ENCODE measurements around the gene NINJ2. TPM values are rescaled to one million over a fixed set of nuclear protein-coding genes. Genes with fewer than 3 reads are reported as not detected.

NINJ2 gene
- total RNA-seq, 3 donors from 2014 or later (not counting 1 experiment from before 2014, with no cell fraction given), result 3.1 to 6.6 (median 4.9) TPM

DNA sequence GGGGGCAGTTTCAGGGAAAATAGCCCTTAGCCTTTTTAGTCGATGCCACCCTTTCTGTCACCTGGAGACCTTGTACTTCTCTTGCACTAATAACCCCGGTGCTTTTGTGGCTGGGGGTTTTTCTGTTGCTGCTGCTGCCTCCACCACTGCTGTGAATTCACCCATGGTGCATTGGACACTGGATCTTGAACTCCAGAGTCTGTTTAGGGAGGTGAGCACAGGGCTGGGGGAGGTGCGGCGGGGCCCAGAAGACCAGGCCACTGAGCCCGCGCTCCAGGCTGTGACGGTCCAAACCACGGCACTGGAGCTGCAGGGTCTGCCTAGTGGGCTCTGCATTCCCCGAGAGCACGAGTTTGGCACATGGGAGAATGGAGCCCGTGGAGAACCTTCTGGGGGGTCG lies 100.6 kb downstream of the NINJ2 start:
- H3K4me3 Mint-ChIP-seq, result peak overlapping the region; percentile 85
- peaks cover 50 to 86% of the 10 kb centered on the region in 2 donors for H3K4me1 Mint-ChIP-seq
- DNase-seq, result peak in 1 of 2 donors; percentile 58
- Histone ChIP-seq H3K27ac (ENCODE audit: low read length) (peak overlapping the region; percentile 76), H3K9me3 (ENCODE audit: control insufficient read depth, insufficient read depth, low read length) (no peaks in the 10 kb centered on the region), H3K4me3 (ENCODE audit: low read length) (no peak overlapping the region), H3K4me1 (ENCODE audit: control insufficient read depth, insufficient read depth, low read length) (peaks cover 59% of the 10 kb centered on the region), H3K36me3 (ENCODE audit: control insufficient read depth, insufficient read depth, low read length) (no peaks in the 10 kb centered on the region), H3K27me3 (ENCODE audit: control insufficient read depth, insufficient read depth, low read length) (no peaks in the 10 kb centered on the region)
- no peaks in the 10 kb centered on the region for H3K27me3 Mint-ChIP-seq (ENCODE audit: low read depth in 2 of 2)
- H3K36me3 Mint-ChIP-seq, result no peaks in the 10 kb centered on the region
- WGBS (ENCODE audit: insufficient coverage), result 76% methylated on average over 12 of the region's 12 CpGs
- no peaks in the 10 kb centered on the region for H3K9me3 Mint-ChIP-seq
- ATAC-seq, result peak; percentile 58 to 68 (median 62)
- intact Hi-C loops (cut with micrococcal nuclease), result loop anchor here (5.0 kb wide), 1 partner anchor 385 kb away; the partner anchor contains the start of gene RAD52
- H3K27ac Mint-ChIP-seq, result peak overlapping the region; percentile 87 to 90
- TF ChIP-seq, protein P1, sequence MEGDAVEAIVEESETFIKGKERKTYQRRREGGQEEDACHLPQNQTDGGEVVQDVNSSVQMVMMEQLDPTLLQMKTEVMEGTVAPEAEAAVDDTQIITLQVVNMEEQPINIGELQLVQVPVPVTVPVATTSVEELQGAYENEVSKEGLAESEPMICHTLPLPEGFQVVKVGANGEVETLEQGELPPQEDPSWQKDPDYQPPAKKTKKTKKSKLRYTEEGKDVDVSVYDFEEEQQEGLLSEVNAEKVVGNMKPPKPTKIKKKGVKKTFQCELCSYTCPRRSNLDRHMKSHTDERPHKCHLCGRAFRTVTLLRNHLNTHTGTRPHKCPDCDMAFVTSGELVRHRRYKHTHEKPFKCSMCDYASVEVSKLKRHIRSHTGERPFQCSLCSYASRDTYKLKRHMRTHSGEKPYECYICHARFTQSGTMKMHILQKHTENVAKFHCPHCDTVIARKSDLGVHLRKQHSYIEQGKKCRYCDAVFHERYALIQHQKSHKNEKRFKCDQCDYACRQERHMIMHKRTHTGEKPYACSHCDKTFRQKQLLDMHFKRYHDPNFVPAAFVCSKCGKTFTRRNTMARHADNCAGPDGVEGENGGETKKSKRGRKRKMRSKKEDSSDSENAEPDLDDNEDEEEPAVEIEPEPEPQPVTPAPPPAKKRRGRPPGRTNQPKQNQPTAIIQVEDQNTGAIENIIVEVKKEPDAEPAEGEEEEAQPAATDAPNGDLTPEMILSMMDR (IDR thresholded peaks at IDR 0.05), result no peak

DNA sequence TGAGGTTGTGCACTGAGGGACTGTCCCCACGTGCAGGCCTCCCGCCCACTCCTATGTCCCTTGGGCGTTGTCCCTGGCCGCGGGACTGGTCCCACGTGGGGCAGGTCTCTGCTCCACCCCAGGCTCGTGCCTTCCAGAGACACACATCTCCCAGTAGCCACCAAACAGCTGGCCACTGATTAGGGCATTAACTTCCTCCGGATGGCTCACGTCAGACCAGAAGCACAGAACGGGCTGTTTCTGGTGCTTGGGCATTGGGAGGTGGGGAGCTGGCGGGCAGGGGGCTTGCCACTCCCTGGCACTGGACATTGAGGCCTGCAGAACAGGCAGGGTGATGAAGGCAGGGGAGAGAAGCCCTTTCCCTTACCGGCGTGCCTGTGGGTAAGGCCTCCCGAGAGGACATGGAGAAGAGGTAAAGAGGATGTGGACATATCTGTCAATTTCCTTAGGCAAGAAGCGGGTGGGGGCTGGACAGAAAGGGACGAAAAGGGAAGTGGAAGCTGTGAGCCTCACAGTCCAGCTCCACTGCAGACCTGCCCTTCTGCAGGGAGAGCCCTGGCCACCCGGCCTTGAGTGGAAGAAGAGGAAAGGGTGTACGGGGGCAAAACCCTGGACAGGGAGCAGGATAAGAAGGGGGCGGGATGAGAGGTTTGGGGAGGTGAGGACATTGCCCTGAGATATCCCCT lies 101.2 kb downstream of the NINJ2 start:
- 51% methylated on average over 19 of the region's 19 CpGs for WGBS (ENCODE audit: insufficient coverage)
- Histone ChIP-seq H3K9me3 (ENCODE audit: control insufficient read depth, insufficient read depth, low read length) (no peaks in the 10 kb centered on the region), H3K27me3 (ENCODE audit: control insufficient read depth, insufficient read depth, low read length) (no peaks in the 10 kb centered on the region), H3K4me3 (ENCODE audit: low read length) (no peak overlapping the region), H3K4me1 (ENCODE audit: control insufficient read depth, insufficient read depth, low read length) (peaks cover 59% of the 10 kb centered on the region), H3K27ac (ENCODE audit: low read length) (peak overlapping the region; percentile 76), H3K36me3 (ENCODE audit: control insufficient read depth, insufficient read depth, low read length) (no peaks in the 10 kb centered on the region)
- Mint-ChIP-seq H3K4me1 (peaks cover 50 to 87% of the 10 kb centered on the region in 2 donors), H3K36me3 (no peaks in the 10 kb centered on the region), H3K4me3 (peak overlapping the region; percentile 84), H3K9me3 (no peaks in the 10 kb centered on the region), H3K27me3 (ENCODE audit: low read depth in 2 of 2) (no peaks in the 10 kb centered on the region), H3K27ac (peak overlapping the region; percentile 87 to 90)
- DNase-seq (no peak), ATAC-seq (peak; percentile 1 to 36 (median 2))
- TF ChIP-seq, protein P1 (IDR thresholded peaks at IDR 0.05), result no peak
- intact Hi-C loops (cut with micrococcal nuclease), result loop anchor here (5.0 kb wide), 1 partner anchor 385 kb away; the partner anchor contains the start of gene RAD52

GRCh38 chr12:561391-561705 lies 101.9 kb downstream of the NINJ2 start:
- DNase-seq (no peak), ATAC-seq (no peak)
- Mint-ChIP-seq H3K9me3 (no peaks in the 10 kb centered on the region), H3K4me3 (peak overlapping the region; percentile 37), H3K4me1 (peaks cover 44 to 87% of the 10 kb centered on the region in 2 donors), H3K27me3 (ENCODE audit: low read depth in 2 of 2) (no peaks in the 10 kb centered on the region), H3K27ac (peak overlapping the region in 1 of 2 donors; percentile 87), H3K36me3 (no peaks in the 10 kb centered on the region)
- TF ChIP-seq, protein P1 (IDR thresholded peaks at IDR 0.05), result no peak
- Histone ChIP-seq H3K4me1 (ENCODE audit: control insufficient read depth, insufficient read depth, low read length) (peaks cover 54% of the 10 kb centered on the region), H3K9me3 (ENCODE audit: control insufficient read depth, insufficient read depth, low read length) (no peaks in the 10 kb centered on the region), H3K27ac (ENCODE audit: low read length) (peak overlapping the region; percentile 76), H3K27me3 (ENCODE audit: control insufficient read depth, insufficient read depth, low read length) (no peaks in the 10 kb centered on the region), H3K36me3 (ENCODE audit: control insufficient read depth, insufficient read depth, low read length) (no peaks in the 10 kb centered on the region), H3K4me3 (ENCODE audit: low read length) (no peak overlapping the region)
- intact Hi-C loops (cut with micrococcal nuclease), result loop anchor here (5.0 kb wide), 1 partner anchor 386 kb away; the partner anchor contains the start of gene RAD52
- 92% methylated on average over 14 of the region's 14 CpGs for WGBS (ENCODE audit: insufficient coverage)
